Astrocyte of the cerebellum (primary cell): ENCODE measurements around the gene TPM2.

Experiments used
- DNase-seq: peaks from one replicate; pipeline ENCODE4 v3.0.0-alpha.2; 2011; ENCODE audit warnings: low read depth
- H3K4me3 ChIP-seq: 2 replicates; pipeline ENCODE4 v1.5.1; 2011; ENCODE audit warnings: mild to moderate bottlenecking, low read depth, low read length, moderate library complexity
- in situ Hi-C: cut with HindIII; loops from 2 replicates; pipeline ENCODE4 v1.10.0; 2017; ENCODE audit warnings: low sequenced_read_pairs
- TF ChIP-seq, protein P1 (sequence below): IDR thresholded peaks from 2 replicates; pipeline ENCODE4 v1.5.1; 2012; ENCODE audit warnings: low read length, low read depth, moderate library complexity, mild to moderate bottlenecking; ENCODE audit errors: missing control alignments

The TPM2 gene

DNA sequence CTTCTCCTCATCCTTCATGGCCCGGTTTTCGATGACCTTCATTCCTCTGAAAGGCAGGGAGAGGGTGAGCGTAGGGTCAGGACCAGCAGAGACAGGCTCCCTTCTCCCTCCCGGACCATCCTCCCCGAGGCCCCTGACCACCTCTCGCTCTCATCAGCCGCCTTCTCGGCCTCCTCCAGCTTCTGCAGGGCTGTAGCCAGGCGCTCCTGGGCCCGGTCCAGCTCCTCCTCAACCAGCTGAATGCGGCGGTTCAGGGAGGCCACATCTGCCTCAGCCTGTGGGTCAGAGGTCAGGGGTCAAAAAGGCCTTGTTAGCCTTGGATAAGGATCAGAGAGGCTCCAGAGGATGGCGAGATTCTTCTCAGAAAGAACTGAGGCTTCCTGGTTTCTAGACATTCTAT is 4.2 kb downstream of the TPM2 start:
- DNase-seq, result no peak
- TF ChIP-seq, protein P1, sequence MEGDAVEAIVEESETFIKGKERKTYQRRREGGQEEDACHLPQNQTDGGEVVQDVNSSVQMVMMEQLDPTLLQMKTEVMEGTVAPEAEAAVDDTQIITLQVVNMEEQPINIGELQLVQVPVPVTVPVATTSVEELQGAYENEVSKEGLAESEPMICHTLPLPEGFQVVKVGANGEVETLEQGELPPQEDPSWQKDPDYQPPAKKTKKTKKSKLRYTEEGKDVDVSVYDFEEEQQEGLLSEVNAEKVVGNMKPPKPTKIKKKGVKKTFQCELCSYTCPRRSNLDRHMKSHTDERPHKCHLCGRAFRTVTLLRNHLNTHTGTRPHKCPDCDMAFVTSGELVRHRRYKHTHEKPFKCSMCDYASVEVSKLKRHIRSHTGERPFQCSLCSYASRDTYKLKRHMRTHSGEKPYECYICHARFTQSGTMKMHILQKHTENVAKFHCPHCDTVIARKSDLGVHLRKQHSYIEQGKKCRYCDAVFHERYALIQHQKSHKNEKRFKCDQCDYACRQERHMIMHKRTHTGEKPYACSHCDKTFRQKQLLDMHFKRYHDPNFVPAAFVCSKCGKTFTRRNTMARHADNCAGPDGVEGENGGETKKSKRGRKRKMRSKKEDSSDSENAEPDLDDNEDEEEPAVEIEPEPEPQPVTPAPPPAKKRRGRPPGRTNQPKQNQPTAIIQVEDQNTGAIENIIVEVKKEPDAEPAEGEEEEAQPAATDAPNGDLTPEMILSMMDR, result no peak
- in situ Hi-C loops, result no loop called here
- H3K4me3 ChIP-seq, result no peak overlapping the region

DNA sequence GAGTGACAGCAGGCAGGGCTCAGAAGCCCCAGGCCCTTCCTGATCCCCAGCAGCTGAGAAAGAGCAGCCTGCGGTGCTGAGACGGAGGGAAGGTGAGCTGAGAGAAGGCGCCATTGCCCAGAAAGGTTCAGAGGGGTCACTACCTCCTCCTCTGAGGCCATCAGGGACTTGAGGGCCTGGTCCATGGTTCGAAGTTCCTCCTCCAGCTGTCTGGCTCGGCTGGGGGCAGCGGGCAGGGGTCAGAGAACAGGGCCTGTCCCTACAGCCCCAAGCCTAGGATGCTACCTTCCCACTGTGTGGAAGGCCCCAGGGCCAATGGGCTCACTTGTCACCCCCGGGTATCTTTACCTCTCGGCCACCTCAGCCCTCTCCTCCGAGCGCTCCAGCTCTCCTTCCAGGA is 4.8 kb downstream of the TPM2 start:
- TF ChIP-seq, protein P1, result no peak
- H3K4me3 ChIP-seq, result no peak overlapping the region
- no peak for DNase-seq
- in situ Hi-C loops, result no loop called here

DNA sequence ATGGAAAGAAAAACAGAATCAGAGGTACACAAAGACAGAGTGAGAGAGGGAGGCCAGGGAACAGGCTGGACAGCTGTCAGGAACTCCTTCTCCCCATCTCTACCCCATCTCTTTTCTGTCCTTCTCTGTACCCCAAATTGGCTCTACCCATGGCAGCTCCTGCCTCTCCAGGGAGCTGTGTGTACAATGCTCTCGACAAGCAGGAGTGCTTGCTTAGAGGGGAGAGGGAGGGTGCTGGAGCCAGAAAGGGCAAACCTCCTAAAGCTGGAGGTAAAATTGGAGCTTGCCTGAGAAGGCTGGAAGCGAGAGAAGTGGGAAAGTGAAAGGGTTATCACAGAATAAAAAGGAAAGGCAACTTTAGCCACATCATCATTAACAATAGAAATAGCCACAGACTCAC is 6.4 kb downstream of the TPM2 start:
- DNase-seq, result no peak
- no peak overlapping the region for H3K4me3 ChIP-seq
- in situ Hi-C loops, result no loop called here
- TF ChIP-seq, protein P1, result no peak

DNA sequence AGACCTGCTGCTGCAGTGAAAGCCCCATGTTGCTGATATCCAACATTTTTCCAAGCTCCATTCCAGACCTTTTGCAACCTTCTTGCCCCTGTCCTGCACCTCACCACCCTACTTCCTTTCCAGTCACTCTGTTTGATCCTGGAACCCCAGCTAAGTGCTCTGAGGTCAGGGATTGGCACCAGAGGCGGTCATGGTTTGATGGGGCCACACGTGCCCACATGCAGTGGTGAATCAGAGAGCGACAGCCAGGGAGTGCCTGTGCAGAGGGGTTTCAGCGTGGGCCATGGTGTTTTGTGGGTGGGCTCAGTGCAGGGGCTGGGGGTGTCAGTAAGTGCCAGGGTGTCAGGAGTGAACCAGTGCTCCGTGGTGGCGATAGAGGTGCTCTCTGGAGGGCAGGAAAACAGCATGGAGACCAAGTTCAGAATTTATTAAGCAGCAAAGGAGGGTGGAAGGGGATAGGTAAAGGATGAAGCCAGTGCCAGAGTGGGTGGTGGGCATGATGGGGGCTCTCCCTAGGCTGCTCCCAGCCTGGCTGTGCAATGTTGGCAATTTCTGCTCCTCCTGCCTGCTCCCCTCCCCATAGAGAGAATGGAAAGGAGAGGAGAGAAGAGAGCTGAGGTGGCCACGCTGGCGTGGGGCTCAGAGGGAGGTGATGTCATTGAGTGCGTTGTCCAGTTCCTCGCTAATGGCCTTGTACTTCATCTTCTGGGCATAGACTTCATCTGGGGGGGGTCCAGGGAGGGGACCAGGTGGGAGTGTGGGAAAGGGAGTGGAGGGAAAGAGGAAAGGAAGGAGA is 7.0 kb downstream of the TPM2 start:
- in situ Hi-C loops, result no loop called here
- no peak overlapping the region for H3K4me3 ChIP-seq
- TF ChIP-seq, protein P1, result no peak
- no peak for DNase-seq

DNA sequence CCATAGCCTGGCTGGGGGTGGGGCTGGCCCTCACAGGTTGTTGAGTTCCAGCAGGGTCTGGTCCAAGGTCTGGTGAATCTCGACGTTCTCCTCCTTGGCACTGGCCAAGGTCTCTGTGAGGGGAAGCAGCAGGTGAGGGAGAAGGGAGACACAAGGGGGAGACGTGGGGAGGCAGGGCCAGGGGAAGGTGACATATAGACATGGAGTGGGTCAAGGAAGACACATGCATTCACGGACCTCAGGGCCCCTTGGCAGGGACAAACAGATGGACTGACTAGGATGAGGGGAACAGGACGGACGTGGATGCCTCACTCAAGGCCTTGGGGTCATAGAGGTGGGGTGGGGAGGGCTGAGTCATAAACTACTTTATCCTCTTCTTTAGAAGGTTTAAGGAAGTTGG is 7.7 kb downstream of the TPM2 start:
- in situ Hi-C loops, result no loop called here
- TF ChIP-seq, protein P1, result no peak
- no peak for DNase-seq
- no peak overlapping the region for H3K4me3 ChIP-seq

DNA sequence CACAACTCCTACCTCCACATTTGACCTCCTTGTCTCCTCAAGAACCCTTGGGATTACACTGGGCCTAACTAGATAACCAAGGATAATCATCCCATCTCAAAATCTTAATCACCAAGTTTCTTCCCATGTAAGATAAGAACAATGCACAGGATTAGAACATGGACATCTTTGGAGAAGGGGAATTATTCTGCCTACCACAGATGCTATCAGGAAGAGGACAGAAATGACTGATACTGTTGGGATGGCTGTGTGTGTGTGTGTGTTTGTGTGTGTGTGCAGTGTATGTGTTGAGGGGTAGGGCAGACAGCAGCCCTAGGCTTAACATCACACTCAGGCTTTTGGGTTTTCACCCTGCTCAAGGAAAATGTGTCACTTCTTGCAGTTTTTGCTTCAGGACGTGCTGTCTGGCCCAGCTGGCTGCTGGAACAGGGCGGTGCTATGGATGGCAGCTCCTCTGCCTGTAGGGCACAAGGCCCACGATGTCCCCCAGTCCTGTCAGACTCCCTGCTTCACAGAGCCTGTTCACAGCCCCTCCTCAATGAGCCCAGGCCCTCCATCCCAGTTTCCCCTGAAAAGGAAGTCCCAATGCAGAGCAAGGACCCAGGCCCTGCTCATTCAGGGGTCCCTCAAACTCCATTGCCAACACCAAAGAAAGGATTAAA is 8.3 kb downstream of the TPM2 start:
- TF ChIP-seq, protein P1, result no peak
- H3K4me3 ChIP-seq, result no peak overlapping the region
- in situ Hi-C loops, result no loop called here
- DNase-seq, result no peak
